Effector memory CD4-positive, alpha-beta T cell (primary cell): ENCODE data around the gene RHBDD1.
"Not testable (repeated sequence)": the region's sequence is repeated elsewhere in the genome, so short reads cannot be mapped to it uniquely, and the experiment has no call there.

Experiments
- DNase-seq, 3 donors: peaks; one replicate each; pipeline ENCODE4 v3.0.0-alpha.2; 2020
- H3K27ac ChIP-seq: 2 replicates; pipeline ENCODE4 v1.7.0; 2013; ENCODE audit warnings: mild to moderate bottlenecking, low read length, moderate library complexity; ENCODE audit not compliant: insufficient read depth, poor library complexity, severe bottlenecking
- H3K27me3 ChIP-seq: replicated peaks from 2 replicates; pipeline ENCODE4 v1.7.0; 2013; ENCODE audit warnings: mild to moderate bottlenecking, low read length; ENCODE audit not compliant: insufficient read depth, control insufficient read depth, poor library complexity, severe bottlenecking
- H3K36me3 ChIP-seq: 2 replicates; pipeline ENCODE4 v1.7.0; 2013; ENCODE audit warnings: mild to moderate bottlenecking, low read length, moderate library complexity; ENCODE audit not compliant: control insufficient read depth, insufficient read depth
- H3K4me1 ChIP-seq: 2 replicates; pipeline ENCODE4 v1.7.0; 2013; ENCODE audit warnings: low read length, mild to moderate bottlenecking; ENCODE audit not compliant: control insufficient read depth, insufficient read depth, poor library complexity, severe bottlenecking
- H3K4me3 ChIP-seq: 2 replicates; pipeline ENCODE4 v1.7.0; 2013; ENCODE audit warnings: low read length, low read depth, mild to moderate bottlenecking; ENCODE audit not compliant: insufficient read depth, poor library complexity, severe bottlenecking
- H3K9me3 ChIP-seq: 2 replicates; pipeline ENCODE4 v1.7.0; 2013; ENCODE audit warnings: mild to moderate bottlenecking, low read length, moderate library complexity; ENCODE audit not compliant: control insufficient read depth

RHBDD1 gene

GRCh38 chr2:226831266-226831665 is 4.6 kb upstream of the RHBDD1 start:
- Histone ChIP-seq H3K36me3 (no peaks in the 10 kb centered on the region), H3K4me3 (no peak overlapping the region), H3K27ac (no peak overlapping the region), H3K9me3 (no peaks in the 10 kb centered on the region), H3K4me1 (peaks cover 9% of the 10 kb centered on the region), H3K27me3 (no peaks in the 10 kb centered on the region)
- DNase-seq, result no peak

GRCh38 chr2:226832061-226832460 is 3.8 kb upstream of the RHBDD1 start:
- no peaks in the 10 kb centered on the region for H3K36me3 ChIP-seq
- no peak overlapping the region for H3K4me3 ChIP-seq
- no peak overlapping the region for H3K27ac ChIP-seq
- no peak for DNase-seq
- H3K27me3 ChIP-seq, result no peaks in the 10 kb centered on the region
- H3K4me1 ChIP-seq, result peaks cover 14% of the 10 kb centered on the region
- no peaks in the 10 kb centered on the region for H3K9me3 ChIP-seq

- Histone ChIP-seq H3K27ac (peak overlapping the region; percentile 100), H3K4me1 (peaks cover 38% of the 10 kb centered on the region), H3K4me3 (peak overlapping the region; percentile 90)
- not testable (repeated sequence) for H3K9me3 ChIP-seq, H3K36me3 ChIP-seq, DNase-seq, H3K27me3 ChIP-seq
These were observed 974 bp upstream of the RHBDD1 start for GRCh38 chr2:226834880-226835279.

GRCh38 chr2:226835420-226835795 is 446 bp upstream of the RHBDD1 start:
- Histone ChIP-seq H3K27ac (peak overlapping the region; percentile 100), H3K27me3 (no peaks in the 10 kb centered on the region), H3K36me3 (no peaks in the 10 kb centered on the region), H3K4me3 (peak overlapping the region; percentile 90), H3K9me3 (no peaks in the 10 kb centered on the region), H3K4me1 (peaks cover 42% of the 10 kb centered on the region)
- peak in 1 of 3 donors; percentile 1 for DNase-seq

- no peaks in the 10 kb centered on the region for H3K27me3 ChIP-seq
These were observed 663 bp downstream of the RHBDD1 start for GRCh38 chr2:226836548-226836885.

GRCh38 chr2:226837334-226837733 is 1.5 kb downstream of the RHBDD1 start:
- H3K4me1 ChIP-seq, result peaks cover 42% of the 10 kb centered on the region
- no peaks in the 10 kb centered on the region for H3K27me3 ChIP-seq
- no peaks in the 10 kb centered on the region for H3K9me3 ChIP-seq
- H3K4me3 ChIP-seq, result no peak overlapping the region
- H3K27ac ChIP-seq, result peak overlapping the region; percentile 100
- DNase-seq, result no peak
- H3K36me3 ChIP-seq, result no peaks in the 10 kb centered on the region

More at GRCh38 chr2:226836548-226836885, 663 bp downstream of the RHBDD1 start:
- DNase-seq, result no peak
- no peaks in the 10 kb centered on the region for H3K9me3 ChIP-seq
- H3K27ac ChIP-seq, result peak overlapping the region; percentile 100
- H3K36me3 ChIP-seq, result no peaks in the 10 kb centered on the region
- peaks cover 42% of the 10 kb centered on the region for H3K4me1 ChIP-seq
- peak overlapping the region; percentile 90 for H3K4me3 ChIP-seq

GRCh38 chr2:226837787-226838603 is 2.1 kb downstream of the RHBDD1 start:
- peaks cover 42% of the 10 kb centered on the region for H3K4me1 ChIP-seq
- H3K4me3 ChIP-seq, result peak overlapping the region; percentile 14
- no peaks in the 10 kb centered on the region for H3K36me3 ChIP-seq
- no peak for DNase-seq
- no peaks in the 10 kb centered on the region for H3K9me3 ChIP-seq
- peak overlapping the region; percentile 100 for H3K27ac ChIP-seq
- no peaks in the 10 kb centered on the region for H3K27me3 ChIP-seq

- Histone ChIP-seq H3K4me1 (peaks cover 42% of the 10 kb centered on the region), H3K27ac (peak overlapping the region; percentile 100), H3K4me3 (peak overlapping the region; percentile 14), H3K36me3 (no peaks in the 10 kb centered on the region), H3K9me3 (no peaks in the 10 kb centered on the region), H3K27me3 (no peaks in the 10 kb centered on the region)
- DNase-seq, result no peak
These were observed 2.9 kb downstream of the RHBDD1 start for GRCh38 chr2:226838722-226839121.

GRCh38 chr2:226839161-226839560 is 3.3 kb downstream of the RHBDD1 start:
- DNase-seq, result no peak
- Histone ChIP-seq H3K27me3 (no peaks in the 10 kb centered on the region), H3K36me3 (no peaks in the 10 kb centered on the region), H3K4me1 (peaks cover 42% of the 10 kb centered on the region), H3K9me3 (no peaks in the 10 kb centered on the region), H3K27ac (peak overlapping the region; percentile 100), H3K4me3 (peak overlapping the region; percentile 14)

GRCh38 chr2:226839951-226840350 is 4.1 kb downstream of the RHBDD1 start:
- no peak for DNase-seq
- no peak overlapping the region for H3K4me3 ChIP-seq
- no peaks in the 10 kb centered on the region for H3K9me3 ChIP-seq
- peaks cover 39% of the 10 kb centered on the region for H3K4me1 ChIP-seq
- no peaks in the 10 kb centered on the region for H3K27me3 ChIP-seq
- H3K36me3 ChIP-seq, result no peaks in the 10 kb centered on the region
- H3K27ac ChIP-seq, result peak overlapping the region; percentile 100
